B cell (primary cell): ENCODE data around the gene FRMPD4. TPM values are rescaled to one million over a fixed set of nuclear protein-coding genes. Genes with fewer than 3 reads are reported as not detected.

Experiments
- ATAC-seq: fragments of 200-7000 bp; cut with Tn5 transposase; one replicate; pipeline ENCODE4 v1.10.0; 2021; ENCODE audit warnings: low read depth, mild to moderate bottlenecking, moderate number of reproducible peaks, moderate library complexity
- CTCF ChIA-PET: fragments of 350-600 bp; sonication (Branson Sonifier 250); formaldehyde crosslinking; loops from one replicate; lab custom pipeline; 2021; ENCODE audit warnings: antibody characterized with exemption, inconsistent platforms; lab: Charles Lee
- POLR2A ChIA-PET: fragments of 350-600 bp; sonication (Branson Sonifier 250); formaldehyde crosslinking; loops from one replicate; lab custom pipeline; 2021; ENCODE audit warnings: antibody characterized with exemption; lab: Charles Lee
- DNase-seq: peaks from one replicate; pipeline ENCODE4 v3.0.0; 2013
- H2AFZ ChIP-seq: 2 replicates; pipeline ENCODE4 v1.6.1; 2012; ENCODE audit warnings: mild to moderate bottlenecking, low read depth, low read length; ENCODE audit not compliant: insufficient read depth, poor library complexity, severe bottlenecking
- H3K27ac ChIP-seq, 2 donors: 1 replicate in 1 of 2; 2 replicates in 1 of 2; pipeline ENCODE4 v1.5.1; 2012 to 2013; ENCODE audit warnings: low read length in 2 of 2, mild to moderate bottlenecking in 2 of 2, moderate library complexity in 1 of 2
- H3K27me3 ChIP-seq, 4 experiments: fragments of 200-600 bp in 1 of 4; sonication (generic) in 1 of 4; replicated peaks in 1 of 4; 1 replicate in 2 of 4; 2 replicates in 2 of 4; pipeline versions ENCODE4 v1.6.1 to v1.7.0; 2013 to 2016; ENCODE audit warnings: low read length in 3 of 4, mild to moderate bottlenecking in 2 of 4, mixed read lengths in 1 of 4, moderate library complexity in 1 of 4; ENCODE audit not compliant: insufficient read depth in 4 of 4, control insufficient read depth in 3 of 4; ENCODE audit errors: control extremely low read depth in 1 of 4
- H3K36me3 ChIP-seq, 2 experiments: replicated peaks in 1 of 2; 1 replicate in 1 of 2; 2 replicates in 1 of 2; pipeline versions ENCODE4 v1.6.1 to v1.7.1; 2013; ENCODE audit warnings: low read length in 1 of 2; ENCODE audit not compliant: insufficient read depth in 2 of 2, control insufficient read depth in 1 of 2; ENCODE audit errors: control extremely low read depth in 1 of 2, extremely low read depth in 1 of 2
- H3K4me1 ChIP-seq, 2 donors: fragments of 200-600 bp in 1 of 2; sonication (generic) in 1 of 2; 1 replicate in 1 of 2; 2 replicates in 1 of 2; pipeline versions ENCODE4 v1.5.1 to v1.6.1; 2013 to 2017; ENCODE audit warnings: low read length in 2 of 2; ENCODE audit not compliant: control insufficient read depth in 2 of 2, insufficient read depth in 2 of 2
- H3K4me2 ChIP-seq: replicated peaks from 2 replicates; pipeline ENCODE3; 2012; ENCODE audit warnings: mild to moderate bottlenecking, low read depth, low read length; ENCODE audit not compliant: poor library complexity, severe bottlenecking
- H3K4me3 ChIP-seq, 5 experiments: fragments of 200-600 bp in 1 of 5; sonication (generic) in 1 of 5; 1 replicate in 3 of 5; 2 replicates in 2 of 5; pipeline versions ENCODE4 v1.5.1 to v1.7.0; 2011 to 2016; ENCODE audit warnings: low read length in 4 of 5, mild to moderate bottlenecking in 4 of 5, low read depth in 2 of 5, control low read depth in 1 of 5, moderate library complexity in 1 of 5; ENCODE audit not compliant: insufficient read depth in 1 of 5; ENCODE audit errors: control extremely low read depth in 1 of 5, extremely low read depth in 1 of 5
- H3K79me2 ChIP-seq: fragments of 200-600 bp; sonication (generic); one replicate; pipeline ENCODE4 v1.6.0; 2016; ENCODE audit warnings: low read length; ENCODE audit not compliant: control insufficient read depth, insufficient read depth
- H3K9ac ChIP-seq: fragments of 200-600 bp; sonication (generic); 2 replicates; pipeline ENCODE4 v1.6.1; 2017; ENCODE audit warnings: mild to moderate bottlenecking, low read length, moderate library complexity
- H3K9me3 ChIP-seq, 3 donors: one replicate each; pipeline versions ENCODE4 v1.6.1 to v1.7.1; 2013; ENCODE audit warnings: low read length in 2 of 3; ENCODE audit not compliant: control insufficient read depth in 2 of 3, insufficient read depth in 1 of 3; ENCODE audit errors: control extremely low read depth in 1 of 3
- H4K20me1 ChIP-seq: 2 replicates; pipeline ENCODE4 v1.6.0; 2012; ENCODE audit warnings: mild to moderate bottlenecking, low read length; ENCODE audit not compliant: insufficient read depth, control insufficient read depth, poor library complexity, severe bottlenecking
- H3K27ac Mint-ChIP-seq: one replicate; pipeline ENCODE4 v1.8.0; 2021; ENCODE audit warnings: mixed read lengths
- H3K27me3 Mint-ChIP-seq: one replicate; pipeline ENCODE4 v1.8.0; 2021; ENCODE audit warnings: mixed read lengths
- H3K4me1 Mint-ChIP-seq: one replicate; pipeline ENCODE4 v1.8.0; 2021; ENCODE audit warnings: mixed read lengths
- H3K4me3 Mint-ChIP-seq: one replicate; pipeline ENCODE4 v1.8.0; 2021; ENCODE audit warnings: mixed read lengths
- H3K9me3 Mint-ChIP-seq: one replicate; pipeline ENCODE4 v1.8.0; 2022; ENCODE audit warnings: mixed read lengths; ENCODE audit not compliant: insufficient read depth
- CTCF ChIP-seq: fragments of 200-600 bp; IDR thresholded peaks from one replicate; pipeline ENCODE4 v1.8.0; 2022; ENCODE audit warnings: antibody characterized with exemption, mild to moderate bottlenecking
- EZH2 ChIP-seq: IDR thresholded peaks from 2 replicates; pipeline ENCODE4 v1.6.1; 2012; ENCODE audit warnings: borderline replicate concordance, low read depth, mild to moderate bottlenecking, moderate library complexity, low read length; ENCODE audit not compliant: insufficient read depth, poor library complexity, severe bottlenecking
- WGBS: methylation state at CpG from one replicate; pipeline ENCODE4 v1.1.5; 2013; ENCODE audit warnings: missing lambda C conversion rate; ENCODE audit not compliant: insufficient coverage; 5-methylcytosine and 5-hydroxymethylcytosine counted together
- intact Hi-C: fragments of 100-400 bp; cut with micrococcal nuclease; formaldehyde crosslinking; loops from one replicate; pipeline ENCODE4 v1.10.0; 2022
- polyA plus RNA-seq: library from polyadenylated mRNA; depleted of rRNA; stranded (reverse); fragments of >200 nt; gene quantifications from 2 replicates; pipeline ENCODE4 v1.2.3, GENCODE V29; 2012
- total RNA-seq, 2 donors: library from RNA; stranded (reverse); fragments of 120-200 nt in 1 of 2; gene quantifications; 1 replicate in 1 of 2; 2 replicates in 1 of 2; pipeline versions ENCODE4 v1.2.3 to v1.2.4, GENCODE V29; 2013 to 2022

The FRMPD4 gene
- total and polyA plus RNA-seq, 2 donors (not counting 1 experiment from before 2014, with no cell fraction given), result not detected

DNA sequence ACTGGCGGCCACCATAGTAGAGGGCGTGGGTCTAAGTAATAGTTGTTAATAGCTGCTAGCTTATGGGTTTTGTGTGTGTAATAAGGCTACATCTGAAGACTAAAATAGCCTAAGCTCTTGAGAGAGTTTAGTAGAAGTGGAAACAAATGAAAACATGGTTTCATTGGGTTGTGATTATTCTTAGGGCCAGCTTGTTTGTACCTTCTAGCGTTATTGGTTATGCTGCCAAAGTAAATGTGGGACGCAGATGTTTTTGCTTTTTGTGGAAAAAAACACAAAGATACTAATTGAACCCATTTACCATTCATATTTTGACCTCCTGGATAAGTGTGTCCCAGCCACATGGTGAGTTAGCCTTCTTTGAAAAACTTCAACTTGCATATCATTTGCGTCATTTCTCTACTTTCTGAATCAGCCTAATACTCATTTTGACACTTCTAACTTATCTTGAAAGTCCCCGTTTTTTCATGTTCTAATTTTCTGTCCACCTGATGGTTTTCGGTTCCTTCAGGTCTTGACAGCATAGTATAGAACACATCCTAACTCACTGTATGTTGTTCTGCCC lies 305.3 kb downstream of the FRMPD4 start:
- Histone ChIP-seq H3K27me3 (no peaks in the 10 kb centered on the region), H3K4me2 (no peak overlapping the region), H3K9me3 (no peaks in the 10 kb centered on the region), H2AFZ (no peak overlapping the region), H4K20me1 (no peaks in the 10 kb centered on the region), H3K36me3 (no peaks in the 10 kb centered on the region), H3K4me1 (no peaks in the 10 kb centered on the region), H3K79me2 (no peaks in the 10 kb centered on the region), H3K9ac (no peak overlapping the region), H3K27ac (no peak overlapping the region), H3K4me3 (no peak overlapping the region)
- no peaks in the 10 kb centered on the region for H3K4me1 Mint-ChIP-seq
- 86% methylated on average over 1 of the region's 7 CpGs for WGBS
- TF ChIP-seq CTCF, result no peak
- no peak for TF ChIP-seq EZH2
- DNase-seq (no peak), ATAC-seq (no peak)
- ChIA-PET CTCF (no interaction called here), POLR2A (no interaction called here)
- peaks cover 2% of the 10 kb centered on the region for H3K27me3 Mint-ChIP-seq
- H3K4me3 Mint-ChIP-seq, result no peak overlapping the region
- intact Hi-C loops, result no loop called here
- H3K27ac Mint-ChIP-seq, result no peak overlapping the region
- H3K9me3 Mint-ChIP-seq, result no peaks in the 10 kb centered on the region

GRCh38 chrX:12446342-12447075 lies 308.2 kb downstream of the FRMPD4 start:
- no peak for DNase-seq
- H3K9me3 Mint-ChIP-seq, result no peaks in the 10 kb centered on the region

More at GRCh38 chrX:12446342-12447075, 308.2 kb downstream of the FRMPD4 start:
- no peaks in the 10 kb centered on the region for H4K20me1 ChIP-seq
- H3K79me2 ChIP-seq, result no peaks in the 10 kb centered on the region
- H3K27ac ChIP-seq, result no peak overlapping the region
- ChIA-PET CTCF (no interaction called here), POLR2A (no interaction called here)
- intact Hi-C loops, result no loop called here
- Mint-ChIP-seq H3K27ac (no peak overlapping the region), H3K27me3 (no peaks in the 10 kb centered on the region), H3K4me3 (no peak overlapping the region), H3K4me1 (no peaks in the 10 kb centered on the region)
- H3K9me3 ChIP-seq, result no peaks in the 10 kb centered on the region
- no peaks in the 10 kb centered on the region for H3K36me3 ChIP-seq
- 100% methylated on average over 1 of the region's 7 CpGs for WGBS
- no peak overlapping the region for H3K9ac ChIP-seq
- H2AFZ ChIP-seq, result no peak overlapping the region
- no peaks in the 10 kb centered on the region for H3K27me3 ChIP-seq
- H3K4me3 ChIP-seq, result no peak overlapping the region
- H3K4me2 ChIP-seq, result no peak overlapping the region
- TF ChIP-seq EZH2, result no peak
- TF ChIP-seq CTCF, result no peak
- H3K4me1 ChIP-seq, result no peaks in the 10 kb centered on the region
- no peak for ATAC-seq
